ENCODE measurements around the gene CFAP91.

Gene CFAP91

DNA sequence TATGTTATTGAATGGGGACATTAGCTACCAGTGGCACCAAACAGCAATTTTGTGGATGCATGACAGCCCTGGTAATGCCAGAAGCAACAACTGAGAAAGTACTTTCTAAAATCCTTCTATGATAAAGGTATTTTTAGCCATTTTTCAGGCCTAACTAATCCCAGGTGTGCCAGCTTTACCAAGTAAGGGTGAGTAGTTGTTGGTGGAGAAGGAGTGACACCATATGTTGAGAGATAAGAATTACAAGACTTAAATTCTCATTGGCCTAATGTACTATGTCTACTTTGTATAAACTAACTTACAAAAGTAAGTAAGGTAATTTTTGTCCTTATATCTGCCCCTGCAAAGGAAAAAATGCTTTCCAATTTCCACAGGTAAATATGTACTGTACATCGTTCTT lies 21.5 kb upstream of the CFAP91 start:
- Histone ChIP-seq H3K9ac (ENCODE audit: low read depth, low read length) (no peak overlapping the region), H3K36me3 (ENCODE audit: insufficient read depth, low read length) (no peaks in the 10 kb centered on the region), H3K4me3 (ENCODE audit: low read length) (no peak overlapping the region), H3K4me2 (ENCODE audit: low read length) (no peak overlapping the region), H3K9me3 (replicated peaks; ENCODE audit: low read length) (no peaks in the 10 kb centered on the region), H3K4me1 (ENCODE audit: control insufficient read depth, insufficient read depth, low read length) (peaks cover 3% of the 10 kb centered on the region), H3K27me3 (ENCODE audit: control insufficient read depth, insufficient read depth, low read length) (no peaks in the 10 kb centered on the region)

DNA sequence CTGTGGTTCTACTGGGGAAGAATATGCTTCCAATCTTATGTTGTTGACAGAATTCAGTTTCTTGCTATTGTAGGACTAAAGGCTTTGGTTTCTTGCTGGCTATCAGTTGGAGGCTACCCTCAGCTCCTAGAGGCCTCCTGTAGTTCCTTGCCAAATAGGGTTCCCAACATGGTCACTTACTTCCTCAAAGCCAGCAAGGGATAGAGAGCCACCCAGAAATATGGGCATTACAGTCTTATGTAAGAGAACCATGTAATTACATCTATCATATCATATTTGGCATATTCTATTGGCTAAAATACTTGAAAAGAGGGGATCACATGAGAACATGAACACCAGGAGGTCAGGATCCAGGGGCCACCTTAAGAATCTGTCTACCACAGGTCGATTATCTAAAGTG lies 19.4 kb upstream of the CFAP91 start:
- Histone ChIP-seq H3K4me1 (ENCODE audit: control insufficient read depth, insufficient read depth, low read length) (no peaks in the 10 kb centered on the region), H3K9ac (ENCODE audit: low read depth, low read length) (no peak overlapping the region), H3K9me3 (replicated peaks; ENCODE audit: low read length) (no peaks in the 10 kb centered on the region), H3K4me2 (ENCODE audit: low read length) (no peak overlapping the region), H3K36me3 (ENCODE audit: insufficient read depth, low read length) (no peaks in the 10 kb centered on the region), H3K27me3 (ENCODE audit: control insufficient read depth, insufficient read depth, low read length) (no peaks in the 10 kb centered on the region), H3K4me3 (ENCODE audit: low read length) (no peak overlapping the region)

DNA sequence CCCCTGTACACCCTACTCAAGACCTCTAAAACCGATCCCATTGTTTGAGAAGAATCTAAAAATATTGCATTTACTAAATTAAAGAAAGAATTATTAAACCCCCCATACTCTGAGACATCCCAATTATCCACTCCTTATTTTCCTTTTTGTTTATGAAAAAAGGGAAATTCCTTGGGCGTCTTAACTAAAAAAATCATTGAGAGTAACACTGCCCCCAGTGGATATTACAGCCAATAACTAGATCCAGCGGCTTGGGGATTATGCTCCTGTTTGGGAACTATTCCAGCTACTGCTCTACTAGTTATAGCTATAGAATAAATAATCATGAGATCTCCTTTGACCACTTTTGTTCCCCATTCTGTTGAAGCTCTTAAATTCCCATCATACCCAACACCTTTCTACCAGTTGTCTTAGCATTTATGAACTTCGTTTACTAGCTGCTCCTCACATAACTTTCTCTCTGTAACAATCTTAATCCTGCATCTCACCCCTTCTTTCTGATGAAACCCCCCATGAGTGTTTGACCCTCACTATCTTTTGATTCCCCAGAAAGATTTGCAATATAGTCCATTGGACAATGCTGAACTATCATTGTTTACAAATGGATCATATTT lies 12.7 kb upstream of the CFAP91 start:
- no peaks in the 10 kb centered on the region for H3K36me3 ChIP-seq (ENCODE audit: insufficient read depth, low read length)

DNA sequence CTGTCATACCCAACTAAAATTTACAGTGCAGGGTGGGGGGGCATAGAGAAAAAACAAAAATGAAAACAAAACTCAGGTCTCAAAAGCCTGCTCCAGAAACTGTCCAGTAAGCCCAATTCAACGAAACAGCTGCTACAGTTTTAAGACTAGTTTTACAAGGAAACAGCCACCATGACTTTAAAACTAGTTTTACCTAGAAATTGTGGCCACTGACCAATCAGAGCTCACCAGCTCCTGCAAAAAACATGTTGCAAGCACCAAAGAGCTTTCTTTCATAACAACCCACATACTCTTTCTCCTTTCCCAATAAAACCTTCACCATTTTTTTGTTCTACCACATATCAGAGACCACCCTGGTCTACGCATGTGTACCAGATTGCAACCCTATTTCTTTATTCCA lies 7.3 kb upstream of the CFAP91 start:
- no peak overlapping the region for H3K4me2 ChIP-seq (ENCODE audit: low read length)
- no peaks in the 10 kb centered on the region for H3K9me3 ChIP-seq (replicated peaks; ENCODE audit: low read length)
- H3K9ac ChIP-seq (ENCODE audit: low read depth, low read length), result no peak overlapping the region
- no peak overlapping the region for H3K4me3 ChIP-seq (ENCODE audit: low read length)
- H3K4me1 ChIP-seq (ENCODE audit: control insufficient read depth, insufficient read depth, low read length), result no peaks in the 10 kb centered on the region
- H3K27me3 ChIP-seq (ENCODE audit: control insufficient read depth, insufficient read depth, low read length), result no peaks in the 10 kb centered on the region
- H3K36me3 ChIP-seq (ENCODE audit: insufficient read depth, low read length), result no peaks in the 10 kb centered on the region

More for the DNA sequence above, 12.7 kb upstream of the CFAP91 start:
- Histone ChIP-seq H3K4me3 (ENCODE audit: low read length) (no peak overlapping the region), H3K9me3 (replicated peaks; ENCODE audit: low read length) (no peaks in the 10 kb centered on the region), H3K4me2 (ENCODE audit: low read length) (no peak overlapping the region), H3K4me1 (ENCODE audit: control insufficient read depth, insufficient read depth, low read length) (no peaks in the 10 kb centered on the region), H3K9ac (ENCODE audit: low read depth, low read length) (no peak overlapping the region), H3K27me3 (ENCODE audit: control insufficient read depth, insufficient read depth, low read length) (no peaks in the 10 kb centered on the region)

DNA sequence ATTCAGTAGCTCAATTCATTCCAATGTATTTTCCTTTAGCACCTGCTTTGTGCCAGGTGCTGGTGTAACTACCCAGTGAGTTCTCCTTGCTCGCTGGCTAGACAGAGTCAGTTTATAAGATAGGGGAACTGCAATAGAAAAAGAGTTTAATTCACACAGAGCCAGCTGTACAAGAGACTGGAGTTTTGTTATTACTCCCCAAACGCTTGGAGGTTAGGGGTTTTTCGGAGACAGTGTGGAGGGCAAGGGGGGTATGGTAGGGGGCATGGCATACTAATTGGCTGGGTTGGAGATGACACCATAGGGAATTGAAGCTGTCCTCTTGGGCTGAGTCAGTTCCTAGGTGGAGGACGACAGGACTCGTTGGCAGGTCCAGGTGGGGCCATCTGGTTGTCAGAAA lies 5.4 kb upstream of the CFAP91 start:
- no peak overlapping the region for H3K9ac ChIP-seq (ENCODE audit: low read depth, low read length)
- H3K4me3 ChIP-seq (ENCODE audit: low read length), result no peak overlapping the region
- no peaks in the 10 kb centered on the region for H3K36me3 ChIP-seq (ENCODE audit: insufficient read depth, low read length)
- no peaks in the 10 kb centered on the region for H3K27me3 ChIP-seq (ENCODE audit: control insufficient read depth, insufficient read depth, low read length)
- no peak overlapping the region for H3K4me2 ChIP-seq (ENCODE audit: low read length)
- peaks cover 2% of the 10 kb centered on the region for H3K4me1 ChIP-seq (ENCODE audit: control insufficient read depth, insufficient read depth, low read length)
- no peaks in the 10 kb centered on the region for H3K9me3 ChIP-seq (replicated peaks; ENCODE audit: low read length)

DNA sequence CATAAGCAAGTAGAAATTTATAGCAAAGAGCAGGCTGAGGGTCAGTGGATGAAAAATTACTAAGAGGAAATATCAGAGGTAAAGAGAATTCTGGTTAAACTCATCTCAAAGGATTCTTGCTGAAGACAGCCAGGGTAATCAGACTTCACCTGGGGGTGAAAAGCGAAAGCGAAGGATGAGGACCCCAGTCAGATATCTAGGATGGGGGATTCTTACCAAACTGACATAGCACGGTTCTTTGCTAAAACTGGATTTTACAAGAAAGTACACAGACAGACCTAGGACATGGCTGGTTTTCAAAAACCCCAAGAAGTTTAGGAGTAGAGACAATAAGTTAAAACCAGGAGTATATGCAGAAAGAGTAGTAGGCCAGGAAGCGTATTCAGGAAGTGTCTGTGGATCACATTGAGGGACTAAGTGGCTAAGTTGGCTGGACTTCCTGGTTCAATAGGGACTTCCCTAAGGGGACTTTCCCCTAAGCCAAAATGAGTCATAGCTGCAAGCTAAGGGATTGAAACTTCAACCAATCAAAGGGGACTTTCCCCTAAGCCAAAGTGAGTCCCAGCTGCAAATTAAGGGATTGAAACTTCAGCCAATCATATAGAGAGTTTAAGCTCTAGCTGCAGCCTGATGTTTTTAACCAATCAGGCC lies 2.4 kb upstream of the CFAP91 start:
- no peak overlapping the region for H3K9ac ChIP-seq (ENCODE audit: low read depth, low read length)
- H3K4me3 ChIP-seq (ENCODE audit: low read length), result no peak overlapping the region

DNA sequence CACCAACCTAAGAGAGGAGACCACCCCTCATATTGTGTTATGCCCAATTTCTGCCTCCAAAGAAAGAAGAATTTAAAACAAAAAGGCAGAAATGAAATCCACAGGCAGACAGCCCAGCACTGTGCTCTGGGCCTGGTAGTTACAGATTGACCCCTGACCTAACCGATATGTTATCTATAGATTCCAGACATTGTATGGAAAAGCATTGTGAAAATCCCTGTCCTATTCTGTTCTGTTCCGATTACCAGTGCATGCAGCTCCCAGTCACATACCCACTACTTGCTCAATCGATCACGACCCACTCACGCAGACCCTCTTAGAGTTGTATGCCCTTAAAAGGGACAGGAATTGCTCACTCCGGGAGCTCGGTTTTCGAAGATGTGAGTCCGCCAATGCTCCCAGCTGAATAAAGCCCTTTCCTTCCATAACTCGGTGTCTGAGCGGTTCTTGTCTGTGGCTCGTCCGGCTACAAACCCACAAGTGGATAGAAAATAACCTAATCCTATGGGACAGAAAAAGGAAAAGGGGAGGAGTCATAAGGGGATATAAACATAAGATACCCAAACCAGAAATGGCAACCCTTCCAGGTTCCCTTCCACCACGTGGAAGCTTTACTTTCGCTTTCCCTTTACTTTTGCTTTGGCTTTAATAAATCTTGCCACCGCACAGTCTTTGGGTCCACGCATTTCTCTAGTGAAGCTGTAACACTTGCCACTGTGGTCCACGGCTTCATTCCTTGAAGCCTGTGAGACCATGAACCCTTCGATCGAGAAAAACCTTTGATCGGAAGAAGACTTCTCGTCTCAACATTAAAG lies 1.7 kb upstream of the CFAP91 start:
- Histone ChIP-seq H3K36me3 (ENCODE audit: insufficient read depth, low read length) (no peaks in the 10 kb centered on the region), H3K4me1 (ENCODE audit: control insufficient read depth, insufficient read depth, low read length) (peaks cover 9% of the 10 kb centered on the region), H3K27me3 (ENCODE audit: control insufficient read depth, insufficient read depth, low read length) (peaks cover 3% of the 10 kb centered on the region), H3K4me3 (ENCODE audit: low read length) (no peak overlapping the region), H3K4me2 (ENCODE audit: low read length) (no peak overlapping the region), H3K9me3 (replicated peaks; ENCODE audit: low read length) (no peaks in the 10 kb centered on the region), H3K9ac (ENCODE audit: low read depth, low read length) (no peak overlapping the region)

More for the DNA sequence above, 2.4 kb upstream of the CFAP91 start:
- H3K9me3 ChIP-seq (replicated peaks; ENCODE audit: low read length), result no peaks in the 10 kb centered on the region
- H3K27me3 ChIP-seq (ENCODE audit: control insufficient read depth, insufficient read depth, low read length), result peaks cover 3% of the 10 kb centered on the region
- no peaks in the 10 kb centered on the region for H3K36me3 ChIP-seq (ENCODE audit: insufficient read depth, low read length)
- no peak overlapping the region for H3K4me2 ChIP-seq (ENCODE audit: low read length)
- peaks cover 9% of the 10 kb centered on the region for H3K4me1 ChIP-seq (ENCODE audit: control insufficient read depth, insufficient read depth, low read length)

DNA sequence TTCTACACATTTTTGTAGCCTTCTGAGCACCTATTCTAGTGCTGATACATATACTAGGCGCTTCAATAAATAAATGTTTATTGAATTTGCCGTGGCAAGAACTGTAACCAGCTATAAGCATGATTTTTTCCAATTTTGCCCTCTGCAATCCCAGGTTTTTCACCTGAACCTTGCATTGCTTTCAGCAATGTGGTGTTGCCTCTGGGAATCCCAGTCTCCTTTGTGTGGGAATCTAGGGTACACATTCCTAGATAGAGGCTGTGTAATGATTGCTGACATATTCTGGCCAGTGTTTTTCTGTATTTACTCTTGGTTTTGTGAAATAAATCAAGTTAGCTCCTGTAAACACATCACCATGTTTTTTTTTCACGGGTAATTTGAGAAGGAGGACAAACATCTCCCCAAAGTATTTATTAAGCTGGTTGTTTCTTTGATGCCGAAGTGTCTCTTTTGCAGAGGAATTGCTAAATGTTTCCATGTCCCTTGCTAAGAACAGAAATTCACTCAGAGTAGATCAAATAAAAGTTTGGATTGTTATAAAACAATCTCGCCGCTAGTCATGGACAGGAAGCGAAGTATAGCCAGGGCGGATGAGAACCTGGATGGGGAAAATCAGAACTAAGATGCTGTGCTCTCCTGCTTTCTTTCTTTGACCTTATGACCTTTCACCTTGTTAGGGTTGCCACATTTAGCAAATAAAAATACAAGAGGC lies 1.2 kb downstream of the CFAP91 start:
- Histone ChIP-seq H3K4me2 (ENCODE audit: low read length) (peak overlapping the region; percentile 100), H3K9ac (ENCODE audit: low read depth, low read length) (no peak overlapping the region), H3K4me3 (ENCODE audit: low read length) (no peak overlapping the region), H3K9me3 (replicated peaks; ENCODE audit: low read length) (no peaks in the 10 kb centered on the region), H3K36me3 (ENCODE audit: insufficient read depth, low read length) (no peaks in the 10 kb centered on the region), H3K27me3 (ENCODE audit: control insufficient read depth, insufficient read depth, low read length) (peaks cover 3% of the 10 kb centered on the region), H3K4me1 (ENCODE audit: control insufficient read depth, insufficient read depth, low read length) (peaks cover 9% of the 10 kb centered on the region)

DNA sequence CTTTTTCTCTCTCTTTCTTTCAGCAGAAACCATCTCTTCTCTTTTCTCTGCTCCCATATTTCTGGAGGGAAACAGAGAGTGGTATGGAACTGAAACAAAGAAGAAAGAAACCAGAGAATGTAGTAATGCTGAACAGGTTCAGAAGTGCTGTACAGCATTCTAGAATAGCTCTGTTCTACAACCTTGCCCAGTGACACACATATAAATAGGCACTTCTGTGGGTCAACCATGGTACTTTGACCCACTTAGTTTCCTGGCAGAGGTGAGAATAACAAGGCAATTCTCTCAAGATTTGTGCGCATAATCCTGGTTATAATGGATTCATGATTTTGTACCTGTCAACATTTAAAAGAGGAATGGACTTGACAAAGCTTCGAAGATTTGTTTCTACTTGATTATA lies 12.3 kb downstream of the CFAP91 start:
- H3K4me1 ChIP-seq (ENCODE audit: control insufficient read depth, insufficient read depth, low read length), result no peaks in the 10 kb centered on the region

DNA sequence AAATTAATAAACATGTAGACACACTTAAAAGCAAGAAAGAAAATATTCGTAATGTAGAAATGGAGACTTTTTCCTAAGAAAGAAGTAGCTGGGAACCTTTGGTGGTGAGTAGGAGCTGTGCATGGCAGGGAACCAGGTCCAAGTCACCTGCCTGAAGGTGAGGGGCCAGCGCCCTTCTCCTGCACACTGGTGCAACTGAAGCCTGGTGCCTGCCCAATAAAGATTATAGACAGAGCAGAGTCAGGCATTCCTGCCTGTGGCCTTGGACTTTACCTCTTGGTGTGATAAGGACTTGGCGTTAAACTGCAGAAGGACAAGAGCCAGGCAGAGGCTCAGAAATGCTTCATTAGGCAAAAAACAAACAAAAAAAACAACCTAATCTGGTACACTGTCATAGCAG lies 14.2 kb downstream of the CFAP91 start:
- H3K4me3 ChIP-seq (ENCODE audit: low read length), result no peak overlapping the region
- H3K9me3 ChIP-seq (replicated peaks; ENCODE audit: low read length), result no peaks in the 10 kb centered on the region
- H3K9ac ChIP-seq (ENCODE audit: low read depth, low read length), result no peak overlapping the region
- no peaks in the 10 kb centered on the region for H3K4me1 ChIP-seq (ENCODE audit: control insufficient read depth, insufficient read depth, low read length)
- H3K4me2 ChIP-seq (ENCODE audit: low read length), result no peak overlapping the region
- no peaks in the 10 kb centered on the region for H3K36me3 ChIP-seq (ENCODE audit: insufficient read depth, low read length)
- H3K27me3 ChIP-seq (ENCODE audit: control insufficient read depth, insufficient read depth, low read length), result no peaks in the 10 kb centered on the region

More for the DNA sequence above, 12.3 kb downstream of the CFAP91 start:
- Histone ChIP-seq H3K4me2 (ENCODE audit: low read length) (no peak overlapping the region), H3K9ac (ENCODE audit: low read depth, low read length) (no peak overlapping the region), H3K36me3 (ENCODE audit: insufficient read depth, low read length) (no peaks in the 10 kb centered on the region), H3K9me3 (replicated peaks; ENCODE audit: low read length) (no peaks in the 10 kb centered on the region), H3K27me3 (ENCODE audit: control insufficient read depth, insufficient read depth, low read length) (no peaks in the 10 kb centered on the region), H3K4me3 (ENCODE audit: low read length) (no peak overlapping the region)

DNA sequence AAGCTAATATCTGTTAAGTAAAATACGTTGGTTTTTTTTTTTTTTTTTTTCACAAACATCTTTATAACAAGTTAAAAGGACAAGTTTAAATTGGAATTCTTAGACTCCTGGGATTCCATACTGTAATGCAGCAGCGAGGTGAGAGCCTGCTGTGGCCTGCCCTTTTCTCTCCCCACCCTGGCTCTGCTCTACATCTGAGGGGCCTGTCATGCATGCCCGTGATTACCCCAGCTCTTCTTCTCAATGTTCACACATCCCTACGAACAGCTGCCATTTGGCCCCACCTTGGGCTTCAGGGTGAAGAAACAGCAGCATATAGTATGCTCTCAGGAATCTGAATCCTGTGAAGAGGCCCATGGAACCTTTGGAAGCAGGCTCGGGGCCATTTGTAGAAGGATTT lies 14.7 kb downstream of the CFAP91 start:
- Histone ChIP-seq H3K4me2 (ENCODE audit: low read length) (no peak overlapping the region), H3K4me1 (ENCODE audit: control insufficient read depth, insufficient read depth, low read length) (no peaks in the 10 kb centered on the region), H3K4me3 (ENCODE audit: low read length) (no peak overlapping the region), H3K9ac (ENCODE audit: low read depth, low read length) (no peak overlapping the region), H3K27me3 (ENCODE audit: control insufficient read depth, insufficient read depth, low read length) (no peaks in the 10 kb centered on the region), H3K9me3 (replicated peaks; ENCODE audit: low read length) (no peaks in the 10 kb centered on the region), H3K36me3 (ENCODE audit: insufficient read depth, low read length) (no peaks in the 10 kb centered on the region)

All from skeletal muscle satellite cell (primary cell).